ENCODE results near the gene KRAS.

- TF ChIP-seq EZH2 (IDR thresholded peaks at IDR 0.05; ENCODE audit: low read length) (no peak), CTCF (optimal IDR thresholded peaks at IDR 0.05 in 1 of 3, IDR thresholded peaks at IDR 0.05 in 1 of 3, conservative IDR thresholded peaks at IDR 0.05 in 1 of 3; ENCODE audit: extremely low read depth in 1 of 3, insufficient read depth in 2 of 3, low read length in 3 of 3) (no peak)
Observed at GRCh38 chr12:25187781-25188180, 62.9 kb downstream of the KRAS start.
